ENCODE measurements around the gene CRTC2.
A peak's percentile ranks its signal among the peaks of the same experiment; 100 is the strongest.

The CRTC2 gene

DNA sequence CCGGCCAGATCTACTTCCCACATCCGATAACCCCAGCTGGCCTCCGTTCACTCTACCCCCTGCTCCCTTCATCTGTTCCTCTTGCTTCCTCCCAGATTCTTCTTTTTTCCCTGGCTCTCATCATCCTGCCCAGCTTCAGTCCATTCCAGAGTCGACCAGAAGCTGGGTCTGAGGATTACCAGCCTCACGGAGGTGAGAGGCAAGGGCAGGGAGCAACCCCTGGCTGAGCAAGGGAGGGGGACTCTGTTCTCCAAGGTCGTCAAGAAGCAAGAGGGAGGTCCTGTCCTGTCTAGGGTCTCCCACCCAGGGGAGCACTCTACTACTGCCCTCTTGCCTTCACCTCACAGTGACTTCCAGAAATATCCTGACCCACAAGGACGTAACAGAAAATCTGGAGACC is 15.1 kb upstream of the CRTC2 start:
- Histone ChIP-seq H3K4me3 (replicated peaks; ENCODE audit: insufficient read depth, low read length) (no peak overlapping the region), H3K27me3 (ENCODE audit: insufficient read depth, poor library complexity, severe bottlenecking) (no peaks in the 10 kb centered on the region), H3K27ac (replicated peaks) (no peak overlapping the region)
- DNase-seq (ENCODE audit: low read depth in 1 of 2, low spot score in 1 of 2), result no peak
- no peak for TF ChIP-seq SPI1 (IDR thresholded peaks at IDR 0.05; ENCODE audit: borderline replicate concordance, low read depth)
- 0 out of 2 replicates have a peak, but pooled peaks have one; percentile 38 for TF ChIP-seq POLR2AphosphoS5 (IDR thresholded peaks at IDR 0.05; ENCODE audit: low read depth)
- TF ChIP-seq, protein P1, sequence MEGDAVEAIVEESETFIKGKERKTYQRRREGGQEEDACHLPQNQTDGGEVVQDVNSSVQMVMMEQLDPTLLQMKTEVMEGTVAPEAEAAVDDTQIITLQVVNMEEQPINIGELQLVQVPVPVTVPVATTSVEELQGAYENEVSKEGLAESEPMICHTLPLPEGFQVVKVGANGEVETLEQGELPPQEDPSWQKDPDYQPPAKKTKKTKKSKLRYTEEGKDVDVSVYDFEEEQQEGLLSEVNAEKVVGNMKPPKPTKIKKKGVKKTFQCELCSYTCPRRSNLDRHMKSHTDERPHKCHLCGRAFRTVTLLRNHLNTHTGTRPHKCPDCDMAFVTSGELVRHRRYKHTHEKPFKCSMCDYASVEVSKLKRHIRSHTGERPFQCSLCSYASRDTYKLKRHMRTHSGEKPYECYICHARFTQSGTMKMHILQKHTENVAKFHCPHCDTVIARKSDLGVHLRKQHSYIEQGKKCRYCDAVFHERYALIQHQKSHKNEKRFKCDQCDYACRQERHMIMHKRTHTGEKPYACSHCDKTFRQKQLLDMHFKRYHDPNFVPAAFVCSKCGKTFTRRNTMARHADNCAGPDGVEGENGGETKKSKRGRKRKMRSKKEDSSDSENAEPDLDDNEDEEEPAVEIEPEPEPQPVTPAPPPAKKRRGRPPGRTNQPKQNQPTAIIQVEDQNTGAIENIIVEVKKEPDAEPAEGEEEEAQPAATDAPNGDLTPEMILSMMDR (IDR thresholded peaks at IDR 0.05; ENCODE audit: insufficient read depth, low read length), result no peak
- TF ChIP-seq, protein P2, sequence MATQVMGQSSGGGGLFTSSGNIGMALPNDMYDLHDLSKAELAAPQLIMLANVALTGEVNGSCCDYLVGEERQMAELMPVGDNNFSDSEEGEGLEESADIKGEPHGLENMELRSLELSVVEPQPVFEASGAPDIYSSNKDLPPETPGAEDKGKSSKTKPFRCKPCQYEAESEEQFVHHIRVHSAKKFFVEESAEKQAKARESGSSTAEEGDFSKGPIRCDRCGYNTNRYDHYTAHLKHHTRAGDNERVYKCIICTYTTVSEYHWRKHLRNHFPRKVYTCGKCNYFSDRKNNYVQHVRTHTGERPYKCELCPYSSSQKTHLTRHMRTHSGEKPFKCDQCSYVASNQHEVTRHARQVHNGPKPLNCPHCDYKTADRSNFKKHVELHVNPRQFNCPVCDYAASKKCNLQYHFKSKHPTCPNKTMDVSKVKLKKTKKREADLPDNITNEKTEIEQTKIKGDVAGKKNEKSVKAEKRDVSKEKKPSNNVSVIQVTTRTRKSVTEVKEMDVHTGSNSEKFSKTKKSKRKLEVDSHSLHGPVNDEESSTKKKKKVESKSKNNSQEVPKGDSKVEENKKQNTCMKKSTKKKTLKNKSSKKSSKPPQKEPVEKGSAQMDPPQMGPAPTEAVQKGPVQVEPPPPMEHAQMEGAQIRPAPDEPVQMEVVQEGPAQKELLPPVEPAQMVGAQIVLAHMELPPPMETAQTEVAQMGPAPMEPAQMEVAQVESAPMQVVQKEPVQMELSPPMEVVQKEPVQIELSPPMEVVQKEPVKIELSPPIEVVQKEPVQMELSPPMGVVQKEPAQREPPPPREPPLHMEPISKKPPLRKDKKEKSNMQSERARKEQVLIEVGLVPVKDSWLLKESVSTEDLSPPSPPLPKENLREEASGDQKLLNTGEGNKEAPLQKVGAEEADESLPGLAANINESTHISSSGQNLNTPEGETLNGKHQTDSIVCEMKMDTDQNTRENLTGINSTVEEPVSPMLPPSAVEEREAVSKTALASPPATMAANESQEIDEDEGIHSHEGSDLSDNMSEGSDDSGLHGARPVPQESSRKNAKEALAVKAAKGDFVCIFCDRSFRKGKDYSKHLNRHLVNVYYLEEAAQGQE (IDR thresholded peaks at IDR 0.05; ENCODE audit: insufficient replicate concordance, low read depth), result no peak
- no peak for TF ChIP-seq GABPA (IDR thresholded peaks at IDR 0.05; ENCODE audit: low read depth)

DNA sequence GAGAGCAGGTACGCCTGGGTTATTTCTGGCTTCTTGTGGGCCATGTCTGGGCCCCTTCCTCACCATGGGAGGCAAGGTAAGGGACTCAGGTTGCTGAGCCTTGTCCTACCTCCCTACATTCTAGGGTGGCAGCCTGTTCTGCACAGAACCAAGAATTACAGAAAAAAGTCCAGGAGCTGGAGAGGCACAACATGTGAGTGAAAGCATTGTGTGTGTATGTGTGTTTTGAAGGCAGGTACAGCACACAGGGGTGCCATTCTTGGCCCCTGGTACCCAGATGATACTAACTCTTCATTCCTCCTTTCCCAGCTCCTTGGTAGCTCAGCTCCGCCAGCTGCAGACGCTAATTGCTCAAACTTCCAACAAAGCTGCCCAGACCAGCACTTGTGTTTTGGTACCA is 14.7 kb upstream of the CRTC2 start:
- TF ChIP-seq, protein P2 (IDR thresholded peaks at IDR 0.05; ENCODE audit: insufficient replicate concordance, low read depth), result no peak
- TF ChIP-seq, protein P1 (IDR thresholded peaks at IDR 0.05; ENCODE audit: insufficient read depth, low read length), result no peak
- TF ChIP-seq SPI1 (IDR thresholded peaks at IDR 0.05; ENCODE audit: borderline replicate concordance, low read depth), result no peak
- TF ChIP-seq GABPA (IDR thresholded peaks at IDR 0.05; ENCODE audit: low read depth), result no peak
- TF ChIP-seq POLR2AphosphoS5 (IDR thresholded peaks at IDR 0.05; ENCODE audit: low read depth), result no peak
- no peak for DNase-seq (ENCODE audit: low read depth in 1 of 2, low spot score in 1 of 2)

DNA sequence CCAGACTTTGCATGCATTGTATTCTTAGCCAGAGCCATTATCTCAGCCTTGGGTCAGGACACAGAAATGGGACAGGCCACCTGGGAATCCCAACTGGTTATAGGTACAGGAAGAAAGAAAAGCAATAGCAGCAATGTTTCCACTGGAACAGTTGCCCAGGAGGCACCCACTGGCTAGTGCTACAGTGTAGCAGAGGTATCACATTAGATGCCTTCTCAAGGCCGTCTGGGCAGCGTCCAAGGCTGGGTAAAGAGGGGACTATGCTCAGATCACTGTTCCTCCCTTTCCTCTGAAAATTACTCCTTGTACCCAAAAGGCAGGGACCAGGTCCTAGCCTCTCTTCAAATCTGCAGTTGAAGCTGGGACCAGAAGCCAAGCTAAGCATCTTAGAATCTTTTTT is 11.9 kb upstream of the CRTC2 start:
- Histone ChIP-seq H3K27ac (replicated peaks) (no peak overlapping the region), H3K27me3 (ENCODE audit: insufficient read depth, poor library complexity, severe bottlenecking) (no peaks in the 10 kb centered on the region), H3K4me3 (replicated peaks; ENCODE audit: insufficient read depth, low read length) (no peak overlapping the region)
- TF ChIP-seq, protein P1 (IDR thresholded peaks at IDR 0.05; ENCODE audit: insufficient read depth, low read length), result no peak
- TF ChIP-seq GABPA (IDR thresholded peaks at IDR 0.05; ENCODE audit: low read depth) (no peak), POLR2AphosphoS5 (IDR thresholded peaks at IDR 0.05; ENCODE audit: low read depth) (no peak), SPI1 (IDR thresholded peaks at IDR 0.05; ENCODE audit: borderline replicate concordance, low read depth) (no peak)
- TF ChIP-seq, protein P2 (IDR thresholded peaks at IDR 0.05; ENCODE audit: insufficient replicate concordance, low read depth), result no peak
- DNase-seq (ENCODE audit: low read depth in 1 of 2, low spot score in 1 of 2), result no peak

More for the DNA sequence above, 14.7 kb upstream of the CRTC2 start:
- H3K4me3 ChIP-seq (replicated peaks; ENCODE audit: insufficient read depth, low read length), result no peak overlapping the region
- no peak overlapping the region for H3K27ac ChIP-seq (replicated peaks)
- no peaks in the 10 kb centered on the region for H3K27me3 ChIP-seq (ENCODE audit: insufficient read depth, poor library complexity, severe bottlenecking)
